GM23338 (cell line): Measurements from ENCODE around the gene SLC22A17.

Experiments used
- CREB1 ChIP-seq: fragments of 250-450 bp; sonication (Bioruptor Pico); IDR thresholded peaks from 2 replicates; pipeline ENCODE4 v1.5.0; 2020; ENCODE audit warnings: low read depth, mild to moderate bottlenecking, moderate library complexity
- EZH2 ChIP-seq: fragments of 200-600 bp; sonication (generic); IDR thresholded peaks from one replicate; pipeline ENCODE4 v1.8.0; 2017; ENCODE audit warnings: antibody characterized with exemption, mild to moderate bottlenecking, low read depth; ENCODE audit not compliant: unreplicated experiment
- EZH2phosphoT487 ChIP-seq: fragments of 200-600 bp; sonication (generic); IDR thresholded peaks from one replicate; pipeline ENCODE4 v1.8.1; 2018; ENCODE audit warnings: antibody characterized with exemption; ENCODE audit not compliant: unreplicated experiment
- JUNB ChIP-seq: IDR thresholded peaks from one replicate; pipeline ENCODE4 v1.6.1; 2016; ENCODE audit warnings: antibody characterized with exemption; ENCODE audit not compliant: unreplicated experiment
- NANOG ChIP-seq: IDR thresholded peaks from 2 replicates; pipeline ENCODE4 v1.6.1; 2016; ENCODE audit warnings: antibody characterized with exemption, borderline replicate concordance
- POLR2AphosphoS5 ChIP-seq: IDR thresholded peaks from 2 replicates; pipeline ENCODE4 v1.6.1; 2016; ENCODE audit warnings: antibody characterized with exemption, low read depth
- STAT1 ChIP-seq: IDR thresholded peaks from one replicate; pipeline ENCODE4 v1.6.1; 2016; ENCODE audit warnings: antibody characterized with exemption; ENCODE audit not compliant: unreplicated experiment
- ZNF114 ChIP-seq: fragments of 250-450 bp; sonication (Bioruptor Pico); IDR thresholded peaks from 2 replicates; pipeline ENCODE4 v1.5.0; 2020; ENCODE audit warnings: mild to moderate bottlenecking, moderate library complexity
- ZNF331 ChIP-seq: fragments of 250-450 bp; sonication (Bioruptor Pico); IDR thresholded peaks from 2 replicates; pipeline ENCODE4 v1.5.0; 2020; ENCODE audit warnings: low read depth, mild to moderate bottlenecking, moderate library complexity
- TF ChIP-seq, protein P1 (sequence below), 2 experiments: fragments of 200-600 bp in 1 of 2; sonication (generic) in 1 of 2; conservative IDR thresholded peaks; 2 replicates each; pipeline versions ENCODE4 v1.5.1 to v1.6.1; 2016 to 2017; ENCODE audit warnings: antibody characterized with exemption in 2 of 2, low read depth in 2 of 2, mild to moderate bottlenecking in 2 of 2, moderate library complexity in 1 of 2
- TF ChIP-seq, protein P2 (sequence below): IDR thresholded peaks from one replicate; pipeline ENCODE4 v1.6.1; 2018; ENCODE audit warnings: antibody characterized with exemption; ENCODE audit not compliant: unreplicated experiment
- TF ChIP-seq, protein P3 (sequence below): IDR thresholded peaks from 2 replicates; pipeline ENCODE4 v1.6.1; 2016; ENCODE audit warnings: antibody characterized with exemption

DNA sequence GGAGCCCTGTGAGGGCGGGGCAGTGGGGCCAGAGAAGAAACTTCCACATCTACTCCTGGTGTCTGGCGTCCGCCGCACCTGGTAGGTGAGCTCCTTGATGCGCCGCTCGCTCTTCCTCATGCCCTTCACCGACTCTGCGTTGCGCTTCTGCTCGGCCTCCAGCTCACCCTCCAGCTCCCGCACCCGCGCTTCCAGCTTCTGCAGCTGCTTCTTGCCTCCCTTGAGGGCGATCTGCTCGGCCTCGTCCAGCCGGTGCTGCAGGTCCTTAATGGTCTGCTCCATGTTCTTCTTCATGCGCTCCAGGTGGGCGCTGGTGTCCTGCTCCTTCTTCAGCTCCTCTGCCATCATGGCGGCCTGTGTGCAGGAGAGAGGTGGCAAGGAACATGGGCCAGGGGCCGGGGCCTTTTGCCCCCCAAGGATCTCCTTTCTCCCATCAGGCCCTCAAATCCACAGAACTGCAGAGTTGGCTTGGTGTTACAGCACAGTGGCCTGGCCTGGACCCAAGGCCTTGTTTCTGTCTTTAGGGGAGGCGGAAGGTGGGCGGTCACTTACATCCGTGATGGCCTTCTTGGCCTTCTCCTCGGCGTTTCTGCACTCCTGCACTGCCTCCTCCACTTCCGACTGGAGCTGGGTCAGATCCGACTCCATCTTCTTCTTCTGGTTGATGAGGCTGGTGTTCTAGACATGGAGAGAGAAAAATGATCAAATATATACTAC, 31.8 kb upstream of the SLC22A17 start:
- TF ChIP-seq, protein P1, sequence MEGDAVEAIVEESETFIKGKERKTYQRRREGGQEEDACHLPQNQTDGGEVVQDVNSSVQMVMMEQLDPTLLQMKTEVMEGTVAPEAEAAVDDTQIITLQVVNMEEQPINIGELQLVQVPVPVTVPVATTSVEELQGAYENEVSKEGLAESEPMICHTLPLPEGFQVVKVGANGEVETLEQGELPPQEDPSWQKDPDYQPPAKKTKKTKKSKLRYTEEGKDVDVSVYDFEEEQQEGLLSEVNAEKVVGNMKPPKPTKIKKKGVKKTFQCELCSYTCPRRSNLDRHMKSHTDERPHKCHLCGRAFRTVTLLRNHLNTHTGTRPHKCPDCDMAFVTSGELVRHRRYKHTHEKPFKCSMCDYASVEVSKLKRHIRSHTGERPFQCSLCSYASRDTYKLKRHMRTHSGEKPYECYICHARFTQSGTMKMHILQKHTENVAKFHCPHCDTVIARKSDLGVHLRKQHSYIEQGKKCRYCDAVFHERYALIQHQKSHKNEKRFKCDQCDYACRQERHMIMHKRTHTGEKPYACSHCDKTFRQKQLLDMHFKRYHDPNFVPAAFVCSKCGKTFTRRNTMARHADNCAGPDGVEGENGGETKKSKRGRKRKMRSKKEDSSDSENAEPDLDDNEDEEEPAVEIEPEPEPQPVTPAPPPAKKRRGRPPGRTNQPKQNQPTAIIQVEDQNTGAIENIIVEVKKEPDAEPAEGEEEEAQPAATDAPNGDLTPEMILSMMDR (conservative IDR thresholded peaks at IDR 0.05; ENCODE audit: low read depth in 2 of 2) = no peak
- TF ChIP-seq EZH2 (no peak), ZNF331 (CRISPR knock-in tag) (no peak), POLR2AphosphoS5 (no peak), EZH2phosphoT487 (no peak), CREB1 (CRISPR knock-in tag) (no peak), JUNB (no peak), NANOG (no peak), STAT1 (no peak), ZNF114 (no peak)
- TF ChIP-seq, protein P2, sequence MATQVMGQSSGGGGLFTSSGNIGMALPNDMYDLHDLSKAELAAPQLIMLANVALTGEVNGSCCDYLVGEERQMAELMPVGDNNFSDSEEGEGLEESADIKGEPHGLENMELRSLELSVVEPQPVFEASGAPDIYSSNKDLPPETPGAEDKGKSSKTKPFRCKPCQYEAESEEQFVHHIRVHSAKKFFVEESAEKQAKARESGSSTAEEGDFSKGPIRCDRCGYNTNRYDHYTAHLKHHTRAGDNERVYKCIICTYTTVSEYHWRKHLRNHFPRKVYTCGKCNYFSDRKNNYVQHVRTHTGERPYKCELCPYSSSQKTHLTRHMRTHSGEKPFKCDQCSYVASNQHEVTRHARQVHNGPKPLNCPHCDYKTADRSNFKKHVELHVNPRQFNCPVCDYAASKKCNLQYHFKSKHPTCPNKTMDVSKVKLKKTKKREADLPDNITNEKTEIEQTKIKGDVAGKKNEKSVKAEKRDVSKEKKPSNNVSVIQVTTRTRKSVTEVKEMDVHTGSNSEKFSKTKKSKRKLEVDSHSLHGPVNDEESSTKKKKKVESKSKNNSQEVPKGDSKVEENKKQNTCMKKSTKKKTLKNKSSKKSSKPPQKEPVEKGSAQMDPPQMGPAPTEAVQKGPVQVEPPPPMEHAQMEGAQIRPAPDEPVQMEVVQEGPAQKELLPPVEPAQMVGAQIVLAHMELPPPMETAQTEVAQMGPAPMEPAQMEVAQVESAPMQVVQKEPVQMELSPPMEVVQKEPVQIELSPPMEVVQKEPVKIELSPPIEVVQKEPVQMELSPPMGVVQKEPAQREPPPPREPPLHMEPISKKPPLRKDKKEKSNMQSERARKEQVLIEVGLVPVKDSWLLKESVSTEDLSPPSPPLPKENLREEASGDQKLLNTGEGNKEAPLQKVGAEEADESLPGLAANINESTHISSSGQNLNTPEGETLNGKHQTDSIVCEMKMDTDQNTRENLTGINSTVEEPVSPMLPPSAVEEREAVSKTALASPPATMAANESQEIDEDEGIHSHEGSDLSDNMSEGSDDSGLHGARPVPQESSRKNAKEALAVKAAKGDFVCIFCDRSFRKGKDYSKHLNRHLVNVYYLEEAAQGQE = no peak
- TF ChIP-seq, protein P3, sequence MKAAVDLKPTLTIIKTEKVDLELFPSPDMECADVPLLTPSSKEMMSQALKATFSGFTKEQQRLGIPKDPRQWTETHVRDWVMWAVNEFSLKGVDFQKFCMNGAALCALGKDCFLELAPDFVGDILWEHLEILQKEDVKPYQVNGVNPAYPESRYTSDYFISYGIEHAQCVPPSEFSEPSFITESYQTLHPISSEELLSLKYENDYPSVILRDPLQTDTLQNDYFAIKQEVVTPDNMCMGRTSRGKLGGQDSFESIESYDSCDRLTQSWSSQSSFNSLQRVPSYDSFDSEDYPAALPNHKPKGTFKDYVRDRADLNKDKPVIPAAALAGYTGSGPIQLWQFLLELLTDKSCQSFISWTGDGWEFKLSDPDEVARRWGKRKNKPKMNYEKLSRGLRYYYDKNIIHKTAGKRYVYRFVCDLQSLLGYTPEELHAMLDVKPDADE = no peak
